Nephron progenitor cell (in vitro differentiated cells): Measurements from ENCODE around the gene MCCC2.

Experiments used
- DNase-seq: peaks from one replicate; pipeline ENCODE4 v3.0.0; 2021
- H3K27ac Mint-ChIP-seq: 2 replicates; pipeline ENCODE4 v1.8.0; 2021; ENCODE audit warnings: mild to moderate bottlenecking, moderate library complexity, mixed read lengths
- H3K27me3 Mint-ChIP-seq: 2 replicates; pipeline ENCODE4 v1.8.0; 2021; ENCODE audit warnings: mild to moderate bottlenecking, low read depth, mixed read lengths; ENCODE audit not compliant: poor library complexity
- H3K36me3 Mint-ChIP-seq: 2 replicates; pipeline ENCODE4 v1.8.0; 2021; ENCODE audit warnings: low read depth, mixed read lengths
- H3K4me1 Mint-ChIP-seq: 2 replicates; pipeline ENCODE4 v1.8.0; 2021; ENCODE audit warnings: mixed read lengths
- H3K4me3 Mint-ChIP-seq: 2 replicates; pipeline ENCODE4 v1.8.0; 2021; ENCODE audit warnings: mild to moderate bottlenecking, moderate library complexity, mixed read lengths
- H3K9me3 Mint-ChIP-seq: 2 replicates; pipeline ENCODE4 v1.8.0; 2021; ENCODE audit warnings: mild to moderate bottlenecking, moderate library complexity, mixed read lengths
- CTCF ChIP-seq: fragments of 200-600 bp; sonication (generic); IDR thresholded peaks from 2 replicates; pipeline ENCODE4 v1.5.0; 2021; ENCODE audit warnings: antibody characterized with exemption

The MCCC2 gene

DNA sequence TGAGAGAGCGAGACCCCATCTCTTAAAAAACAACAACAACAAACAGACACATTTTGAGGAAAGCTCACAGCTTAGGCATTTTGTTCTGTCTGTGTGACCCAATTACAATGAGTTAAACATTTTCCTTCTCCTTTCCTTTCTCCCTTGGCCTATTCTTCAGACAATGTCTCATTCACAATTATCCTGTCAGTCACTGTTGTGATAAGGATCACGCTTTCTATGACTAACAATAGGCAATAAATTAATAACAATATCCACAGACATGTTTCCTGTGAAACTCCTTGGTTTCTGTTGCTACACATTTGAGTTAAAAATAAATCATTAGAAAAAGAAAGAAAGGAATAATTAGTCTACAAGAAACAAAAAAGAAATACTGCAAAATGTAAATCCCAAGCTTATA, 112.1 kb downstream of the MCCC2 start:
- DNase-seq = no peak
- Mint-ChIP-seq H3K36me3 (no peaks in the 10 kb centered on the region), H3K9me3 (no peaks in the 10 kb centered on the region), H3K4me3 (no peak overlapping the region), H3K27me3 (no peaks in the 10 kb centered on the region), H3K27ac (no peak overlapping the region), H3K4me1 (peaks cover 64% of the 10 kb centered on the region)
- no peak for TF ChIP-seq CTCF

DNA sequence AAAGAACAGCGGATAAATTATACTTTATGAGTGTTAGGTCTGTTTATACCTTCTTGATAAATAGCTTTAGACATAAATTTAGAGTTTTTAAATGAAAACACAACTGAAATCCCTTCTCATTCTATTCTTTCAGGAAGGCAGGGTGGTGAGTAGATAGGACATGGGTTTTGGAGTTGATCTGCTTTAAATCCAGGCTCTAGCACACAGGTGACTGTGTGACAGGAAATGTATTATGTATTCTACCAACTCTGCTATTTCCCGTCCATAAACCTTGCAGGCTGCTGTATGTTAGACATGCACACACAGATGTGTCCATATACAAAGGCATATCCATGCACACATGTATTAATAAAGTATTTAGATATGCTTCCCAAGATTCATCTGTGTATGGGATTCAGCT, 112.6 kb downstream of the MCCC2 start:
- Mint-ChIP-seq H3K27me3 (no peaks in the 10 kb centered on the region), H3K36me3 (no peaks in the 10 kb centered on the region), H3K4me3 (no peak overlapping the region), H3K4me1 (peaks cover 66% of the 10 kb centered on the region), H3K9me3 (no peaks in the 10 kb centered on the region), H3K27ac (no peak overlapping the region)
- no peak for TF ChIP-seq CTCF
- DNase-seq = no peak

DNA sequence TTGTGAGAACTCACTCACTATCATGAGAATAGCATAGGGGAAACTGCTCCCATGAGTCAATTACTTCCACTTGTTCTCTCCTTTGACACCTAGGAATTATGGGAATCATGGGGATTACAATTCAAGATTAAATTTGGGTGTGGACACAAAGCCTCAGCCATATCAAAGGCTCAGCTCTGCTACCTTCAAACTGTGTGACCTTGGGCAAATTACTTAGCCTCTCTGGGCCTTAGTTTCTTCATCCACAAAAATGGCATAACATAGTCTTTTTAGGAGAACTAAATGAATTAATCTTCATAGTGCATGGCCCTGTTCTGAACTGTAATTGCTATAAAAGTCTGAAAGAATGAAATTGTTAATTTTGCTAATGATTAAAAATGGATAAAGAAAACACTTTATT, 113.7 kb downstream of the MCCC2 start:
- H3K27me3 Mint-ChIP-seq = no peaks in the 10 kb centered on the region
- H3K4me3 Mint-ChIP-seq = no peak overlapping the region
- no peak for DNase-seq
- H3K4me1 Mint-ChIP-seq = peaks cover 57% of the 10 kb centered on the region
- no peak overlapping the region for H3K27ac Mint-ChIP-seq
- no peaks in the 10 kb centered on the region for H3K36me3 Mint-ChIP-seq
- no peaks in the 10 kb centered on the region for H3K9me3 Mint-ChIP-seq
- TF ChIP-seq CTCF = no peak

DNA sequence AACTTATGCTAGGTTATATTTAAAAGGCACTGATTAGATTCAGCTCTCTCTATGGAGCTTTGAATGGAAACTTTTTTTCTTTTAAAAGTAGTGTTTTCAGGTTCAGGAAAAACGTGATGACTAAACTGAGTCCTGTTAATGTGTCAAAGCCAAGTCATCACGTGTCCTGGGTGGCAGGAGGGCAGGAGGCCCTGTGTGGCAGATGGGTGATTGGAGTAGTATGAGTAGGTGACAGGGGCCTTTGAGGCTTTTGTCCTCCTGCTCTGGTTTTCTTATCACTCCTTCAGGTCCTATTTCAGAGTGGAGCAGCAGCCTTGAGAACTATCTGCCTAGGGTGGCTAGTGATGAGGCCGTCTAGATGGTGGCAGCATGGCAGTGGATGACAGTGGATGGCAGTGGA, 114.3 kb downstream of the MCCC2 start:
- Mint-ChIP-seq H3K27me3 (peaks cover 3% of the 10 kb centered on the region), H3K4me1 (peaks cover 51% of the 10 kb centered on the region), H3K9me3 (no peaks in the 10 kb centered on the region), H3K36me3 (no peaks in the 10 kb centered on the region), H3K27ac (peak overlapping the region; percentile 29), H3K4me3 (no peak overlapping the region)
- no peak for DNase-seq
- TF ChIP-seq CTCF = no peak

GRCh38 chr5:71703941-71704340, 116.8 kb downstream of the MCCC2 start:
- peak; percentile 46 for DNase-seq
- no peak for TF ChIP-seq CTCF
- peak overlapping the region; percentile 64 for H3K27ac Mint-ChIP-seq
- peaks cover 30% of the 10 kb centered on the region for H3K4me1 Mint-ChIP-seq
- H3K36me3 Mint-ChIP-seq = no peaks in the 10 kb centered on the region
- H3K27me3 Mint-ChIP-seq = peaks cover 9% of the 10 kb centered on the region
- no peaks in the 10 kb centered on the region for H3K9me3 Mint-ChIP-seq
- peak overlapping the region; percentile 24 for H3K4me3 Mint-ChIP-seq

GRCh38 chr5:71705421-71705820, 118.3 kb downstream of the MCCC2 start:
- no peak for DNase-seq
- Mint-ChIP-seq H3K4me3 (no peak overlapping the region), H3K27me3 (peaks cover 12% of the 10 kb centered on the region), H3K9me3 (no peaks in the 10 kb centered on the region), H3K36me3 (no peaks in the 10 kb centered on the region), H3K27ac (no peak overlapping the region), H3K4me1 (peaks cover 25% of the 10 kb centered on the region)
- no peak for TF ChIP-seq CTCF
